T1000 (cell line): ENCODE measurements around the gene ZBTB21.

Source experiments
- DNase-seq: peaks from one replicate; lab custom pipeline; 2025; ENCODE audit warnings: mixed read lengths; lab: John Stamatoyannopoulos, UW

The ZBTB21 gene

DNA sequence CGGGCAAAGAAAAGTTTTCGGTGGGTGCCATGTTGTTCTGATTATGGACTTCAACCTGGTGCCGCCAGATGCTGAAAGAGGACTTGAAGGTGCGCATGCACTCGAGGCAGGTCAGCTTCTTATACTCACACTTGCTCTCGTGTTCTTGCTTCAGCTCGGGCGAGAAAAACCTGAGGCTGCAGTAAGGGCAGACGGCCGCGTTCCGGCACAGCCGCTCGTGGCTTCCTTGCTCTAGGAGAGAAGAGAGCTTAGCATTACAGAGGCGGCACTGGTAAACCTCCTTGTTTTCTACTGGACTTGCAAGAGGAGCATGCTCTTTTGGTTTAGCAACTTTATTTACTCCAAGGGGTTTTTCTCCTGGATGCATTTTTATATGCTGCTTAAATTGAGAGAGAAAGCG is 18.5 kb downstream of the ZBTB21 start:
- no peak for DNase-seq

DNA sequence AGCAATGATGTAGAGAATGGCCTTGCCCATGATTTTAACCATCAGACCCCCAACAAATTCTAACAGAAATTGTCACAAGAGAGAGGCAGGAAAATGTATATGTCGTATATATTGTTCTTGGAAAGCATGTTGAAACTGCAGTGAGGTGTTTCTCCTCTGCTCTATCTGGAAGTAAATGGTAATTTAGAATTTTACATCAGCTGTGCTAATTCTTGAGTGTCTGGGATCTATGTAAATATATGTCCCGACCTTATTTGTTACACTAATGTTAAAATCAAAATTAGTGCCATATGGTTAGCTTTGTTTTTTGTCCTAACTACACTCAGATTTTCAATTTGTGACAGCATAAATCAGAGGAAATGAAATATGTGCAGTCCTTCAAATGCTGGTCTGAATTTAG is 20.5 kb downstream of the ZBTB21 start:
- DNase-seq = no peak

DNA sequence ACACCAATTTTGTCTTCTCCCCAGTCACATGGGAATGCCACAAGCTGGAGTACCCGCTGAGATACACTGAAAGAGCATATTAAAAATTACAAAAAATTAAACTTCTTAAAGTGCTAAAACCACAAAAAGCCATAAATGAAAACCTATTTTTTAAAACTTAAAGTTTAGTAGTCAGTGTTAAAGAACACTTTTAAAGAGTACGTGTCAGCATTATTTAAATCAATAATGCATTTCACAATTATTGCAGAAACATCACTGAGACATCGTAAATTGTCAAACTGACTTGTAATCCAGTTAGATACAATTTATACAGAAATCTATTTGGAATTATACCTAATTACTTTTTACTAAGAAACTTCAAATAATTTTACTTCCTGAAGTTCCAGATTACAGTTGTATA is 22.9 kb downstream of the ZBTB21 start:
- DNase-seq = no peak

DNA sequence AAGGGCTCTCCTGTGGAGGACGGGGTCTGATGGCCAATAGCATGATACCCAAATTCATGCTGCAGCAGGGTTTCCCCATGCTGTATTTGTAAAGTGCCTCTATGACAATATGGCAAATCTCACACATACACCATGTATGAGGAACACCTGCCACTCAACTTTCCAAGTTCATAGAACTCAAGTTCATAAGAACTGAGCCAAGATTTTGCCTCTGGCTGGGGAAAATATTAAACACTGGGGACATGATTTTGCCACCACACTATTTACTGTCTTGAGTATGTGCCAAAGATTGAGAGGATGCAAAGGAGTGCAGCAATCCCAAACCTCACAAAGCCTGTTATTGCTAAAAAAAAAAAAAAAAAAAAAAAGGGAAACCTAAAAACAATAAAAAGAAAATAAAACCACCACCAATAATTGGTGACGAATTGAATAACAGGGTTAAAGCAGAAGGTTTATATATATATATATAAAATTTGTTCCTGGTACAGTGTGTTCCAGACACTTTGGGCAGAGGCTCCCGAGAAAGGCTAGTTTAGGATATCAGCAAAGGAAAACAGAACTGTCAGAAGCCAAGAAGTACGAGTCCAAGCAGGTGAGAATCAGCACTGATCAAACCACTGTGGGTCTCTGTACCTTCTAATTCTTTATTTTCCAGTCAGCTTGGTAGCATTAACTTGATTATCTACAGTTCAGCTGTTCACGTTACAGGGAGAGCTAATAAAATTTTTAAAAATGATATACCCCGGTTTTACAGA is 24.3 kb downstream of the ZBTB21 start:
- no peak for DNase-seq

DNA sequence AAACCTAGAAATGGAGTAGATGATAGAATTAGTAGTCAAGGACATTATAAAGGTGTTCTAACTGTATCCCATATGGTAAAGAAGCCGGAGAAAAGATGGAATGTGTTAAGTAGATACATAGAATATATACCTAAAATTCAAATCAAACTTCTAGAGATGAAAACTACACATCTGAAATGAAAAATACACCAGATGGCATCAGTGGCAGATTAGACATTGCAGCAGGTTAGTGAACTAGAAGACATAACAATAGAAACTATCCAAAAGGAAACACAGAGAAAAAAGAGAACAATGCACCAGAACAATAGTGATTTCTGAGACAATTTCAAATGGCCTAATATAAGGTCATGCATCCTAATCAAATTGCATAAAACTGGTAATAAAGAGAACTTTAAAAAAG is 26.9 kb downstream of the ZBTB21 start:
- DNase-seq = no peak

DNA sequence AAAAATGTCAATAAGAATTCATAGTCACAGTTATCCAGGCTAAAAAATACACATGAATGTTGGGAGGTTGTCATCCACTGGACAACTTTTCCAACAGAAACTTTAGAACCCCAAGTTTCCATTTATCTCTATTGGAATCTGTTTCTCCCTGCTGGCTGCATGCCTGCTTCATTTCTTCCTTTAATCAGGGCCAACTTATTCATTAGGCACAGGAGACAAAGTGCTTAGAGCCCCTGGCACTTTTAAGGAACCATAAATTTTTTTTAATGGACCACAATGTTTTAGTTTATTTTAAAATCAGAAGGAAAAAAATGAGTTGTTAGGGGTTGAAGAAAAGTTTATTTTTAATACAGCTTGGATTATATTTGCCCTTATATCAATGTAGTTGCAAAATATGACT is 29.6 kb downstream of the ZBTB21 start:
- no peak for DNase-seq

DNA sequence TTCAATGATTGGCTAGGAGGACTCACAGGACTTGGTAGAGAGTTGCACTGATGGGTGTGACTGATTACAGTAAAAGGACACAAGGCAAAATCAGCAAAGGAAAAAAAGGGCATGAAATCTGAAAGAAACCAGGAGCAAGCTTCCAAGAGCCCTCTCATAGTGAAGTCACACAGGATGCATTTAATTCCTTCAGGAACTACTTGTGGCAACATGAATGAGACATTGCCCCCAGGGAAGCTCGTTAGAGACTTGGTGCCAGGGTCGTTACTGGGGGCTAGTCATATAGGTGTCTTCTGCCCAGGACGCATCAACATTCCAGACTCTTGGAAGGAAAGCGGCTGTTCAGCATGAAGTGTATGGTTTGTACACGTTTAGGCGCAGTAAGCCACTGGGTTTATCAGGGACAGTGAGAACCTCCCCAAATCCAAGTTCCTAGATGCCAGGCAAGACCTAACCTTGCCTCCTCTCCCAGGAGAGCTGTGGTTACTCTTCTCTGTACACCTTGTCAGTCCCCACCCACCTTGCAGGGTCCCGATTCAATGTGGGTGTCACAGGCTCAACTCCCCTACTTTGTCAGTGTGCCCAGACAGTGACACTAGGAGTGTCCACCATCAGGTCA is 30.3 kb downstream of the ZBTB21 start:
- DNase-seq = no peak

DNA sequence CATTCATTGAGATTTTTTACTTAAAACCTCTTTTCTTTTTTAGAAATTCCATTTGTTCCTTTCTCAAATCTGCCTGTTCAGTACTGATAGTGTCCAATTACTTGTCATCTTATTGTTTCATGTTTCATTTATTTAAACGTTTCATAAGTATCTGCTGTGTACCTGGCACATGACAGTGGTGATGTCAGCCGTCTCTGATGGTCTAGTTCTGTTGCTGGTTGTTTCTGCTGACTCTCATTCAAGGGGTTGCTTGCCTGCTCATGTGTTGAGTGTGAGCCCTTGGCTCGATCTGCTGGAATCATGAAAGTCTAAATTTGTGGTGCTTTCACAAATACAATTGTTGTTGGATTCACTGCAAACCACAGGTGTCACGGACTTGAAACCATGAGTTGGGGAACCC is 30.8 kb downstream of the ZBTB21 start:
- no peak for DNase-seq

DNA sequence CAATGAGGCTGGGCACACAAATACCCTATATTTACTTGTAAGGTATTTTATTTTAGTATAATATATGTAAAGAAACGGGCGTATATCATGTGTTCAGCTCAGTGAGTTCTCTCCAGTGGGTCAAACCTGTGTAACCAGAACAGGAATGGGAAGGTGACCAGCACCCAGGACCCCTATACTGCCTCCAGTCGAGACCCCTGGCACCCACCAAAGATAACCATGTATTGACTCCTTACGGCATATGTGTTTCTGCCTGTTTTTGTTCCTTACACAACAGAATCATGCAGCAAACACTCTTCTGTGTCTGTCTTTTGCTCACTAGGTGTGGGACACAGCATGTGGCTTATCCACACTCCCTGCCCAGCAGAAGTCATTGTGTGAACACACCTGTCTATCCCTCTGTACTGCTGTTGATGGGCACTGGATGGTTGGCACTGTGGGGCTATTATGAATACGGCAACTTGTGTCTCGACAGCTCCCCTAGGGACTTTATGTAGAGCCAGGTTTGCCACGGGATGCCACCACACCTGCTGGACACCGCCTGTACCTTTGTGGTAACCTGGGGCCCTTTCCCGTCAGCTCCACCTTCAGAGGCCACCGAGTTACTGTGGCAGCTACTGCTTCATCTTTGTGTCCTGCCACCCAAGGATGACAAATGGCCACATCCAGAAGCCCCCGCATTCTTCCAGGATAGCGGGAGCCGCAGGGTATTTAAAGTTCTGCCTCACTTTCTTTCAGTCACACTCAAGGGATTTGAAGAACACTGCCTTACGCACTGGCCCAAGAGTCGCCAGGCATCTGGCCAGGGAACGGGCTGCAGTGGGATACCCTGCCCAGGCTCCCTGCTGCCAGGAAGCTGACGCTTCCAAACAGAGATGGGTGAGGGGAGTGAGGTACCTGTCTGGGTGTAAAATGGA is 32.9 kb downstream of the ZBTB21 start:
- no peak for DNase-seq

DNA sequence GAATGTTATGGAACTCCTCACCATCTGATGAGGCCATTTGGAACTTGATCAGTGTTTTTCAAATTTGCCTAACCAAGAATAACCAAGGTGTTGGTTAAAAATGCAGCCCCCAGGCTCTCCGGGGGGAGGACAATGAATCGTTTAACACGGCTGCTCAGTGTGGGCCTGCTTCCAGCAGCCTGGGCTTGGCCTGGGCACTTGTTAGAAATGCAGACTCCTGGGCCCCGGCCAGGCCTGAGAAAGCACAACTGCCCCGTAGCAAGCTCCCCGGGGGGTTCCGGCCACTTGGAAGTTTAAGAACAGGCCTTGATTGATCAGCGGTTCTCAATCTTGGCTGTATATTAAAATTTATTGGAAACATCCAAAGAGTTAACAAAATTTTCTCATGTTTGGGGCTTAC is 33.5 kb downstream of the ZBTB21 start:
- DNase-seq = no peak

DNA sequence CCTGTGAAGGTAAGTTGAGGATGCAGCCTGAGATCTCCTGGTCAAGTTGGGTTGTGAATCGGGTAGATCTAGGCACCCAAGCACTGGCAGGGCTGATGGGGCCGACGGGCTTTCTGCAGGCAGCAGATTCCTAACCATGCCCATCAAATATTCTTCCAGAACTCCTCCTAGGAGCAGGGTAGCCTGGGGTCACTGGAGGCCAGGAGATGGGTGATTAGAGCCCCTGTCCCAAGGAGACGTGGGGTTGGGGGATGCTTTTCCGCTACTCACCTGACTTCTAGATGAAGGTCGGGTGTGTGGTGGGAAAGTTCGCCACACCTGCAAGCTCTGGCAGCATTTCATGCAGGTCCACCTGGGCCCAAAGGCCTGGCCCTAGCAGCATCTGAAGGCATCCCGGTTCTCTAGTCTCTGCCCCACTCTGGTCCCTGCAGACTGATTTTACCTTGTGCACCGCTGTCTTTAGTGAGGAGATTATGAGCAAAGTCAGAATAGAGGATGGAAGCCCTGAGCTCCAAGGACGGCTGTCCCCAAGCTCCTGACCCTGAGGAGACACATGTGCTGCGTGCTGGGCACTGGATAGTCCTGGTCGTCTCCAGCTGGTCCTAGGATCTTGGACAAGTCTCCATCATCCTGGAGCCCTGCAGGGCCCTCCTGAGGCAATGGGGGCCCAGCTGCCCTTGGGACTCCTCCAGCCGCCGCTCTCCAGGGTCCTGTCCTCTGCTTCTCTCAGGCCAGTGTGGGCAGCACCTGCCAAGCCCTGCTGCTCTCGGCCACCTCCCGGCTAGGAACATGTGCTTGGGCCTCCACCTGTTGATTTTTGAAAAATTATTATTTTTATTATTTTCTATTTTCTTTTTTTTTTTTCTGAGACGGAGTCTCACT is 34.5 kb downstream of the ZBTB21 start:
- DNase-seq = no peak

DNA sequence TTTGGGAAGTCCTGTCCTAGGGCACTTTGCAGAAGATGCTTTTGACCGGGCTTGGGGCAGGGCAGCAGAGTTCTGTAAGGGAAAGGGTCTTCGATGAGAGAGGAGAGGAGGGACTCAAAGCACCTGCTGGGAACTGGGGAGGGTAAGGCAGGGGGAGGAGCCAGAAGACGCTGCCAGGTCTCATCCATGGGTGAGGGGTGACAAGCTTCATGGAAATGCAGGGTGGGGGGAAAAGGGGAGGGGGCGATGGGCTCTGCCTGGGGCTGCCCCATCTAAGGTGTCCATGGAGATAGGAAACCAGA is 35.5 kb downstream of the ZBTB21 start:
- no peak for DNase-seq

DNA sequence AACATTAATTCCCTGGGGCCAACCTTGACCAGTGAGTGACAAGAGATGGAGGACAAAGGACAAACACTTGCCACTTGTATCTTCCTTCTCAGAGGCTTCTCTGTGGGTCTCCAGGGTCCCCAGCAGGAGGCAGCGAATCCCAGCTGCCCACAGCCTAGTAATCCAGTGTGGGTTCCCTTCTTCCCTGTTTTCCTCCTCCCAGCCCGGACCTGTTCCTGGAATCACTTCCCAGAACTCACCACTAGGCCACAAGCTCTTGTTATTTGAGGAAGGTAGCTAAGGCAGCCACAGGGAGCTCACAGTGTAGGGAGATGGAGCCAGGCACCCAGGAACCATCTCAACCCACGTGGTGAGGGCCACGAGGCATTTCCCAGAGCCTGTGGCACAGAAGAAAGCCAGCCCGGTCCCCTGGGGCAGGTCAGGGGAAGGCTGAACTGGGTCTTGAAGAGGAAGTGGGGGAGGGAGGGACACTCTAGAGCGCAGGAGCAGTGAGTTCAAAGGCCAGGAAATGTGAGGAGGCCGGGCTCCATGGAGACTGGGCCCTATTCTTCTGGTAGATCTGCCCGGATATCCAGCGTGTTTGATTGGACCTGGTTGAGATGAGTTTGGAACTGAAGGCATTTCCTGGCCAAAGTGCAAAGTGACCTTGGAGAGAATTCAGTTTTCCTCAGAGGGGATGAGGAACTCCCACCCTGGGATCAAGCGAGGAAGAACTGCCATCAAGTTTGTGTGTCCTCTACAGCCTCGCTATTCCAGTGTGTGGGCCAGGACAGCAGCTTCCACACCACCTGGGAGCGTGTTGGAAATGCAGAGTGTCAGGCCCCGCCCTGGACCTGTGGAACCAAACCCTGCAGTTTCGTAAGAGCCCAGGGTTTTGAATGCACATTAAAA is 36.1 kb downstream of the ZBTB21 start:
- no peak for DNase-seq

DNA sequence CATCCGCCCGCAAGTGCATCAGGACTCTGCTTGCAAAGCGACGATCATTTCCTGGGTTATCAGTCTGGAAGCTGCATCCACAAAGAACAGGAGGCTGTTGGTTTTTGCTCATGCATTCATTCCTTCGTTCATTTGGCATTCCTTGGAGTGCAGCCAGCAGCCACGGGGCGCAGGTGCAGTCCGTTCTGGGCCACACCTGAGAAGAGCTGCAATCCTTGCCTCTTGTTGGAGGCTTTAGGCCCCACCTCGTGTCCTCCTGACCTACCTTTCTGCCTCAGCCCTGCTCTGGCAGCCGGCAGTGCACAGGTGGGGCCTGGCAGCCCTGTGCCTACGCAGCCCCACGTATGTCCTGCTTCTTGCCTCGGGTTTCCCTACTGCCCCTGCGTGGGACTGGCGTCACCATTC is 36.7 kb downstream of the ZBTB21 start:
- no peak for DNase-seq

DNA sequence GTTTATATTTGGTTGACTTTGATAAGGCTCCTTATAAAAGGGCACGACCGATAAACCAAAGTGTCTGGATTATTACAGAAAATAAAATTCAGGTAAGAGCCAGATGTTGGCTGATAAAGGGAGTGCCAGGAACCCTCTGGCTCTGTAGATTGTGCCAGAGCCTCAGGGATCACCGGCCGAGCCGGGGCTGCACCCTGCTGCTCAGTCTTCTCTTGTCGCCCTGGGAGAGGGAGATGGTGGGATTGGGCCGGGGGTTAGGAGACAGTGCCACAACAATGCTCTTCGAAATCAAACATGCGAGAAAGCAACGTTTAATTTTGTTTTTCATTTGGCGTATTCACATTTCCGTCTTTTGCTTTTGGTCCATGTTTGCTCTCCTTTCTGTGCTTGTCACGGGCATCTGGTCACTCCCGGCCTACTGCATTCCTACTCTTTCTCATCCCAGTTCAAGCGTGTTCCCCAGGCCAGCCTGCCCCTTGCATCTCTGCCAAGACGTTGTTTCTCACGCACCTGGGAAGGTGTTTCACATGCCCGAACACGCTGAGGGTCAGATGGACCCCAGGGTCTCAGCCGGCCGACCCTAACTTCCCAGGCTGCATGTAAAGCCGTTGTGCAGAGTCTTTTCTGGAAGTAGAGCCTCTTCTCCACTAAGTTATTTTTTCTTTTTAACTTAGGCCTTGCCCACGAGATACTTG is 37.5 kb downstream of the ZBTB21 start:
- DNase-seq = no peak

DNA sequence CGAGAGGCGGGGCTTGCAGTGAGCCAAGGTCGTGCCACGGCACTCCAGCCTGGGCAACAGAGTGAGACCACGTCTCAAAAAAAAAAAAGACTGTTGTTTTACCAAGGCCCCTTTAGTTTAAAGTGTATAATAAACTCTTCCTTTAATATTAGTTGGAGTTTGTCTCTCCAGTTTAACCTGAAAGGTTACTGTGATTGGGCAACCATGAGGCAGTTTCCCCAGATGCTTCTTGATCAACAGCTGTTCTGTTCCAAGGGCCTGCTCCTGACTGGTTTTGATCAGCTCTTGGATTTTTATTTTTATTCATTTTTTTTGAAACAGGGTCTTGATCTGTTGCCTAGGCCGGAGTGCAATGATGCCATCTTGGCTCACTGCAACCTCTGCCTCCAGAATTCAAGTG is 38.3 kb downstream of the ZBTB21 start:
- DNase-seq = no peak

DNA sequence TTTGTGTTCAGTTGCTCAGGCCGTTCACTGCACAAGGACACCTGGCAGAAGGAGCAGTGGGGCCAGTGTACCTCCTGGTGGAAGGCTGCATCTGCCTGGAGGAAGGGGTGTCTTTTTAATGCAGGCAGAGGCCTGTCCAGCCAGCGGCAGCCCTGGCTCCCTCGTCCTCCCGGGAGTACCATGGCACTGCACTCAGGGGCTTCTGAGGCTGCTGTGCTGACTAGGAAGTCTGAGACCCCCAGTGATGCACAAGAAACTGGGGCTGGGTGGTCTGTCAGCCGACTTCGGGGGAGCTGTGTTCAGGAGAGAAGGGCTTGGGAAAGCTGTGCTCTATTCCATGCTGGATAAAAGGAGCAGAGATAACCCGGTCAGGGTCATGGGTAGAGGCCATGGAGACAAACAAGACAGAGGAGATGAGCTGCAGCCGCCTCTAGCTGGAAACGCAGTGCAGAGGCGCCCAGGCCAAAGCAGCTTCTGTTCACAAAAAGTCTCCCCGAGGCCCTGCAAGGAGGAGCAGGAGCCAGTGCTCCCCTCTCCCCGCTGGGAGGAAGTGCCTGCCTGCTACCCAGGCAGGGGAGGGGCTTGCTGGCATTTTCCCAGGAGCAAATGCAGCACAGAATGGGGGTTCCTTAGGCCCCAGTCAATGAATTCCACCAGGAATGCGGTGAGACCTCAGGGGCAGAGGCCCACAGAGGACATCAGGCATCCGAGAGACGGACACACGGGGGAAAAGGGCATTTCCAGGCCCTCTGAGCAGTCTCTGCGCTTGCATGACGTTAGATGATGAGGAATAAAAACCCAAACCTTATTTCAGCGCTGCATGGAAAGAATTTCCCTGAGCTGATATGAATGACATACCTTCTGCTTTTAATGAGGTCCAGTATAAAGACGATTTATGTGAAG is 39.2 kb downstream of the ZBTB21 start:
- DNase-seq = no peak

DNA sequence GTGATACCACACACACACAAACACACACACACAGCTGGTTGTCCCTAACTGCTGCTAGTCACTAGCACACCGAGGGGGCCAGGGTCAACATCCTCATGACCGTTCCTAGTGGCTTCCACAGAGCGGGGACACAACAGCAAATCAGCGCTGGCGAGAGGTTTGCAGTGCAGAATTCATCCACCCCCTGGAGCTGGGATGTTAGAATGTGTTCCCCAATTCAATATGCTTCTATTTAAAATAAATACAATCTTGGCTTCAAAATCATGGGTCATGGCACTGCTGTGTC is 40.1 kb downstream of the ZBTB21 start:
- DNase-seq = no peak

DNA sequence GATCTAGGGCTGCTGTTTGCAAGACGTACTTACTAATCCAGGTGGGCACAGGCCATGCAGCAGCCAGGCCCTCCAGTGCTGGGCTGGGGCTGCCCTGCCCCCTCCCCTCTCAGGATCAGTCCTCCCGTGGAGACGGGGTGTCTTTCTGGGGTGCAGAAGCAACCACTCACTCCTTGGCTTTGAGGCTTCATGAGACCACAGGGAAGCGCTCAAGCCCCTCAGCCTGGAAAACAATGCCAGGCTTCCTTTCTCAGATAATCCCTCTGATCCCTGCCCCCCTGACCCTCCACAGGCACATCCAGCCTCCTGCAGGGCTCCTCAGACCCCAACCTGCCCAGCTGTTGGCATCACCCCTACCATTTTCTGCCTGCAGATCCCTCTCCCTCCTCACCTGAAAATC is 42.5 kb downstream of the ZBTB21 start:
- DNase-seq = no peak
